Suprapubic skin (tissue), 4 donors: ENCODE results near the gene ADCK2. TPM values are rescaled to one million over a fixed set of nuclear protein-coding genes. Genes with fewer than 3 reads are reported as not detected.

Experiments used
- DNase-seq, 2 donors: peaks; one replicate each; pipeline ENCODE4 v3.0.0-alpha.2; 2019; ENCODE audit warnings: low spot score in 2 of 2
- H3K27ac ChIP-seq: fragments of 200-600 bp; sonication (generic); one replicate; pipeline ENCODE4 v1.5.1; 2019
- H3K27me3 ChIP-seq: fragments of 200-600 bp; sonication (generic); one replicate; pipeline ENCODE4 v1.5.1; 2019
- H3K36me3 ChIP-seq: fragments of 200-600 bp; sonication (generic); one replicate; pipeline ENCODE4 v1.5.1; 2019
- H3K4me1 ChIP-seq: fragments of 200-600 bp; sonication (generic); one replicate; pipeline ENCODE4 v1.5.1; 2019
- H3K4me3 ChIP-seq: fragments of 200-600 bp; sonication (generic); one replicate; pipeline ENCODE4 v1.5.1; 2019; ENCODE audit warnings: mild to moderate bottlenecking
- H3K9me3 ChIP-seq: fragments of 200-600 bp; sonication (generic); one replicate; pipeline ENCODE4 v1.5.1; 2019
- CTCF ChIP-seq, 2 donors: fragments of 200-600 bp in 1 of 2; fragments of 450-650 bp in 1 of 2; sonication (generic) in 1 of 2; IDR thresholded peaks; one replicate each; pipeline ENCODE4 v1.5.1; 2016 to 2019; ENCODE audit warnings: antibody characterized with exemption in 2 of 2, mild to moderate bottlenecking in 1 of 2, moderate library complexity in 1 of 2
- EP300 ChIP-seq: sonication (generic); formaldehyde crosslinking; IDR thresholded peaks from one replicate; pipeline ENCODE4 v1.6.1; 2017; ENCODE audit warnings: antibody characterized with exemption
- POLR2A ChIP-seq, 2 donors: fragments of 450-650 bp; IDR thresholded peaks; one replicate each; pipeline ENCODE4 v1.6.1; 2017; ENCODE audit warnings: antibody characterized with exemption in 2 of 2, mild to moderate bottlenecking in 2 of 2, moderate library complexity in 2 of 2
- POLR2AphosphoS5 ChIP-seq, 3 donors: sonication (generic); formaldehyde crosslinking; IDR thresholded peaks; one replicate each; pipeline ENCODE4 v1.6.1; 2017; ENCODE audit warnings: antibody characterized with exemption in 3 of 3
- WGBS: methylation state at CpG from one replicate; pipeline ENCODE4 v1.1.5; 2018; 5-methylcytosine and 5-hydroxymethylcytosine counted together
- total RNA-seq, 4 donors: library from RNA; depleted of rRNA; stranded (reverse); fragments of >200 nt; gene quantifications; one replicate each; pipeline ENCODE4 v1.1.0, GENCODE V29; 2016

The ADCK2 gene
- total RNA-seq, 4 donors from 2014 or later, result 41.2 to 65.9 (median 53.3) TPM

- Histone ChIP-seq H3K9me3 (no peaks in the 10 kb centered on the region), H3K36me3 (no peaks in the 10 kb centered on the region), H3K4me1 (peaks cover 25% of the 10 kb centered on the region), H3K27me3 (no peaks in the 10 kb centered on the region), H3K4me3 (peak overlapping the region; percentile 19), H3K27ac (no peak overlapping the region)
- WGBS, result 82% methylated on average over 16 of the region's 16 CpGs
- peak; percentile 43 to 49 for DNase-seq
- TF ChIP-seq POLR2AphosphoS5 (IDR thresholded peaks at IDR 0.05), result no peak
- no peak for TF ChIP-seq POLR2A (IDR thresholded peaks at IDR 0.05)
- no peak for TF ChIP-seq EP300
- TF ChIP-seq CTCF (IDR thresholded peaks at IDR 0.05), result no peak
These were observed 17.0 kb upstream of the ADCK2 start for GRCh38 chr7:140655511-140656408.

GRCh38 chr7:140656548-140657515 lies 15.9 kb upstream of the ADCK2 start:
- Histone ChIP-seq H3K27ac (no peak overlapping the region), H3K27me3 (no peaks in the 10 kb centered on the region), H3K36me3 (no peaks in the 10 kb centered on the region), H3K4me1 (peaks cover 25% of the 10 kb centered on the region), H3K4me3 (peak overlapping the region; percentile 19), H3K9me3 (no peaks in the 10 kb centered on the region)
- TF ChIP-seq POLR2A (IDR thresholded peaks at IDR 0.05) (no peak), EP300 (no peak), POLR2AphosphoS5 (IDR thresholded peaks at IDR 0.05) (no peak), CTCF (IDR thresholded peaks at IDR 0.05) (no peak)
- 47% methylated on average over 11 of the region's 11 CpGs for WGBS
- DNase-seq, result peak; percentile 54 to 79

- DNase-seq, result no peak
- WGBS, result 93% methylated on average over 9 of the region's 9 CpGs
- no peaks in the 10 kb centered on the region for H3K27me3 ChIP-seq
- H3K36me3 ChIP-seq, result no peaks in the 10 kb centered on the region
- H3K4me3 ChIP-seq, result no peak overlapping the region
- peaks cover 25% of the 10 kb centered on the region for H3K4me1 ChIP-seq
- no peaks in the 10 kb centered on the region for H3K9me3 ChIP-seq
- TF ChIP-seq POLR2AphosphoS5 (IDR thresholded peaks at IDR 0.05), result no peak
- no peak for TF ChIP-seq CTCF (IDR thresholded peaks at IDR 0.05)
- TF ChIP-seq POLR2A (IDR thresholded peaks at IDR 0.05), result no peak
- no peak for TF ChIP-seq EP300
- H3K27ac ChIP-seq, result no peak overlapping the region
These were observed 14.9 kb upstream of the ADCK2 start for GRCh38 chr7:140657891-140658290.

GRCh38 chr7:140659856-140660255 lies 12.9 kb upstream of the ADCK2 start:
- H3K4me3 ChIP-seq, result no peak overlapping the region
- 58% methylated on average over 8 of the region's 8 CpGs for WGBS
- H3K9me3 ChIP-seq, result no peaks in the 10 kb centered on the region
- peak; percentile 15 to 20 for DNase-seq
- H3K27me3 ChIP-seq, result no peaks in the 10 kb centered on the region
- no peaks in the 10 kb centered on the region for H3K36me3 ChIP-seq
- no peak overlapping the region for H3K27ac ChIP-seq
- peaks cover 17% of the 10 kb centered on the region for H3K4me1 ChIP-seq
- TF ChIP-seq CTCF (IDR thresholded peaks at IDR 0.05), result no peak
- no peak for TF ChIP-seq EP300
- no peak for TF ChIP-seq POLR2A (IDR thresholded peaks at IDR 0.05)
- no peak for TF ChIP-seq POLR2AphosphoS5 (IDR thresholded peaks at IDR 0.05)
